ENCODE data around the gene NDUFB11. TPM values are rescaled to one million over a fixed set of nuclear protein-coding genes. Genes with fewer than 3 reads are reported as not detected.

The NDUFB11 gene
- 53.1 and 86.1 TPM in 2 replicates for total RNA-seq (ENCODE audit: low replicate concordance)

GRCh38 chrX:47144626-47145394 lies at the start of gene NDUFB11, which contains the start of gene RBM10:
TSS of gene NDUFB11 (minus strand) at chrX:47144702. CDS start at chrX:47144679, 23 bp downstream.
TSS of gene RBM10 (plus strand) at chrX:47145221. CDS start at chrX:47147482, 2,261 bp downstream.
- peaks cover 15% of the 10 kb centered on the region for H3K36me3 Mint-ChIP-seq
- Histone ChIP-seq H2AFZ (replicated peaks) (peak within 1 kb of the TSS; percentile 19), H3K9ac (peak within 1 kb of the TSS; percentile 72), H3K4me3 (peak within 1 kb of the TSS; percentile 61), H3F3A (ENCODE audit: low read depth) (peaks cover 3% of the 10 kb centered on the region), H3K4me2 (peak within 1 kb of the TSS; percentile 71), H3K27ac (peak within 1 kb of the TSS; percentile 87), H3K27me3 (no peaks in the 10 kb centered on the region), H3K9me3 (ENCODE audit: low read depth) (no peaks in the 10 kb centered on the region), H3K36me3 (no peaks in the 10 kb centered on the region), H4K20me1 (ENCODE audit: low read depth) (peaks cover 34% of the 10 kb centered on the region), H3K4me1 (no peaks in the 10 kb centered on the region), H3K79me2 (ENCODE audit: low read depth) (peaks cover 66% of the 10 kb centered on the region)
- H3K9me3 Mint-ChIP-seq = peaks cover 19% of the 10 kb centered on the region
- H3K27ac Mint-ChIP-seq = peak within 1 kb of the TSS; percentile 94
- H3K4me3 Mint-ChIP-seq = peak within 1 kb of the TSS; percentile 91
- TF ChIP-seq EZH2 (IDR thresholded peaks at IDR 0.05) (no peak), CTCF (IDR thresholded peaks at IDR 0.05) (peak; percentile 57), EZH2phosphoT487 (IDR thresholded peaks at IDR 0.05) (no peak)
- H3K4me1 Mint-ChIP-seq = no peaks in the 10 kb centered on the region
- peak; percentile 95 for DNase-seq (ENCODE audit: low spot score)
- H3K27me3 Mint-ChIP-seq (ENCODE audit: insufficient read depth, low read depth) = peaks cover 6% of the 10 kb centered on the region

- Mint-ChIP-seq H3K4me3 (peak within 1 kb of the TSS; percentile 99), H3K9me3 (no peaks in the 10 kb centered on the region), H3K27me3 (ENCODE audit: insufficient read depth, low read depth) (peaks cover 7% of the 10 kb centered on the region), H3K4me1 (peaks cover 57% of the 10 kb centered on the region), H3K27ac (peak within 1 kb of the TSS; percentile 99), H3K36me3 (peaks cover 28% of the 10 kb centered on the region)
- Histone ChIP-seq H3K9me3 (ENCODE audit: low read depth) (no peaks in the 10 kb centered on the region), H3K4me3 (peak within 1 kb of the TSS; percentile 92), H3K79me2 (ENCODE audit: low read depth) (peaks cover 50% of the 10 kb centered on the region), H3K27me3 (peaks cover 19% of the 10 kb centered on the region), H3K36me3 (peaks cover 2% of the 10 kb centered on the region), H3K4me1 (peaks cover 41% of the 10 kb centered on the region), H3K9ac (peak within 1 kb of the TSS; percentile 99), H3K4me2 (peak within 1 kb of the TSS; percentile 99), H3F3A (ENCODE audit: low read depth) (peaks cover 16% of the 10 kb centered on the region), H3K27ac (peak within 1 kb of the TSS; percentile 90), H4K20me1 (ENCODE audit: low read depth) (peaks cover 47% of the 10 kb centered on the region), H2AFZ (replicated peaks) (peak within 1 kb of the TSS; percentile 72)
- peak; percentile 99 for DNase-seq (ENCODE audit: low spot score)
- TF ChIP-seq CTCF (IDR thresholded peaks at IDR 0.05) (peak; percentile 91), EZH2phosphoT487 (IDR thresholded peaks at IDR 0.05) (no peak), EZH2 (IDR thresholded peaks at IDR 0.05) (no peak)
Observed at GRCh38 chrX:47193475-47194193, 49.1 kb upstream of the NDUFB11 start, which contains the start of gene UBA1. TSS of gene UBA1 (plus strand) at chrX:47193829. CDS start at chrX:47198803, 4,974 bp downstream.

GRCh38 chrX:47191806-47192401 lies 47.4 kb upstream of the NDUFB11 start:
- TF ChIP-seq CTCF (IDR thresholded peaks at IDR 0.05) (no peak), EZH2 (IDR thresholded peaks at IDR 0.05) (no peak), EZH2phosphoT487 (IDR thresholded peaks at IDR 0.05) (no peak)
- peaks cover 9% of the 10 kb centered on the region for H3K27me3 Mint-ChIP-seq (ENCODE audit: insufficient read depth, low read depth)
- Histone ChIP-seq H3K36me3 (no peaks in the 10 kb centered on the region), H3K4me1 (peaks cover 28% of the 10 kb centered on the region), H3K27me3 (peaks cover 19% of the 10 kb centered on the region), H3K4me2 (peak overlapping the region; percentile 76), H3K9ac (no peak overlapping the region), H3K9me3 (ENCODE audit: low read depth) (no peaks in the 10 kb centered on the region), H3K4me3 (peak overlapping the region; percentile 47), H3F3A (ENCODE audit: low read depth) (peaks cover 19% of the 10 kb centered on the region), H4K20me1 (ENCODE audit: low read depth) (peaks cover 29% of the 10 kb centered on the region), H3K27ac (no peak overlapping the region), H2AFZ (replicated peaks) (peak overlapping the region; percentile 57), H3K79me2 (ENCODE audit: low read depth) (peaks cover 33% of the 10 kb centered on the region)
- peaks cover 17% of the 10 kb centered on the region for H3K36me3 Mint-ChIP-seq
- peak overlapping the region; percentile 90 for H3K4me3 Mint-ChIP-seq
- DNase-seq (ENCODE audit: low spot score) = no peak
- H3K27ac Mint-ChIP-seq = no peak overlapping the region
- H3K4me1 Mint-ChIP-seq = peaks cover 41% of the 10 kb centered on the region
- no peaks in the 10 kb centered on the region for H3K9me3 Mint-ChIP-seq
